HEK293 (cell line): ENCODE results near the gene ZNF438.
"Not testable (repeated sequence)": the region's sequence is repeated elsewhere in the genome, so short reads cannot be mapped to it uniquely, and the experiment has no call there.

Source experiments
- CTCF ChIA-PET: fragments of 350-600 bp; formaldehyde crosslinking; extraction: SDS; loops from one replicate; lab custom pipeline; 2021; ENCODE audit warnings: antibody characterized with exemption; lab: Yijun Ruan, JAX
- POLR2A ChIA-PET: fragments of 300-600 bp; formaldehyde crosslinking; extraction: SDS; loops from one replicate; lab custom pipeline; 2020; ENCODE audit warnings: antibody characterized with exemption, inconsistent platforms; lab: Yijun Ruan, JAX
- H3K27ac ChIP-seq: fragments of 200-500 bp; sonication (Bioruptor generic); 2 replicates; pipeline ENCODE4 v1.5.1; 2014; ENCODE audit warnings: low read depth, low read length, control low read depth, inconsistent platforms; ENCODE audit errors: extremely low read depth
- H3K36me3 ChIP-seq, 2 experiments: fragments of 200-500 bp in 1 of 2; sonication (Bioruptor generic) in 1 of 2; 1 replicate in 1 of 2; 2 replicates in 1 of 2; pipeline ENCODE4 v1.5.1; 2014 to 2017; ENCODE audit warnings: inconsistent platforms in 2 of 2, low read length in 2 of 2; ENCODE audit not compliant: control insufficient read depth in 2 of 2, insufficient read depth in 1 of 2
- H3K4me1 ChIP-seq: fragments of 200-500 bp; sonication (Bioruptor generic); 2 replicates; pipeline ENCODE4 v1.5.1; 2014; ENCODE audit warnings: mild to moderate bottlenecking, low read length, inconsistent platforms; ENCODE audit not compliant: control insufficient read depth, insufficient read depth
- H3K4me3 ChIP-seq: 2 replicates; pipeline ENCODE4 v1.5.1; 2011; ENCODE audit warnings: low read depth, mild to moderate bottlenecking, control low read depth, low read length, moderate library complexity
- H3K9me3 ChIP-seq: fragments of 200-500 bp; sonication (Bioruptor generic); 2 replicates; pipeline ENCODE4 v1.5.1; 2014; ENCODE audit warnings: low read depth, low read length, inconsistent platforms; ENCODE audit not compliant: control insufficient read depth, insufficient read depth
- EGR2 ChIP-seq: fragments of 450-650 bp; formaldehyde crosslinking; IDR thresholded peaks from 2 replicates; pipeline ENCODE4 v1.5.1; 2016; ENCODE audit warnings: low read depth, missing biosample characterization, missing genetic modification characterization
- KLF9 ChIP-seq: fragments of 450-650 bp; formaldehyde crosslinking; IDR thresholded peaks from 2 replicates; pipeline ENCODE4 v1.5.1; 2016; ENCODE audit warnings: missing biosample characterization, missing genetic modification characterization, low read depth
- SALL2 ChIP-seq: fragments of 450-650 bp; formaldehyde crosslinking; IDR thresholded peaks from 2 replicates; pipeline ENCODE4 v1.5.0; 2017; ENCODE audit warnings: missing biosample characterization, mild to moderate bottlenecking, missing genetic modification characterization, borderline replicate concordance
- TRIM28 ChIP-seq: IDR thresholded peaks from 2 replicates; pipeline ENCODE4 v1.6.1; 2011; ENCODE audit warnings: low read length, control low read depth, borderline replicate concordance
- YY1 ChIP-seq: fragments of 450-650 bp; formaldehyde crosslinking; IDR thresholded peaks from 2 replicates; pipeline ENCODE4 v1.5.1; 2018; ENCODE audit warnings: missing biosample characterization, missing genetic modification characterization
- ZBTB1 ChIP-seq: fragments of 450-650 bp; formaldehyde crosslinking; IDR thresholded peaks from 2 replicates; pipeline ENCODE4 v1.5.1; 2016; ENCODE audit warnings: missing biosample characterization, missing genetic modification characterization
- ZBTB20 ChIP-seq: fragments of 450-650 bp; formaldehyde crosslinking; IDR thresholded peaks from 2 replicates; pipeline ENCODE4 v1.5.1; 2016; ENCODE audit warnings: missing biosample characterization, missing genetic modification characterization
- ZBTB6 ChIP-seq: fragments of 450-650 bp; formaldehyde crosslinking; IDR thresholded peaks from 2 replicates; pipeline ENCODE4 v1.5.1; 2017; ENCODE audit warnings: missing biosample characterization, missing genetic modification characterization
- ZNF221 ChIP-seq: fragments of 450-650 bp; formaldehyde crosslinking; IDR thresholded peaks from 2 replicates; pipeline ENCODE4 v1.5.1; 2017; ENCODE audit warnings: missing biosample characterization, missing genetic modification characterization, borderline replicate concordance
- ZNF266 ChIP-seq: fragments of 450-650 bp; formaldehyde crosslinking; IDR thresholded peaks from 2 replicates; pipeline ENCODE4 v1.5.1; 2016; ENCODE audit warnings: missing biosample characterization, missing genetic modification characterization, low read depth
- ZNF426 ChIP-seq: fragments of 450-650 bp; formaldehyde crosslinking; IDR thresholded peaks from 2 replicates; pipeline ENCODE4 v1.5.1; 2017; ENCODE audit warnings: missing biosample characterization, missing genetic modification characterization, mild to moderate bottlenecking, inconsistent platforms, moderate library complexity
- ZNF654 ChIP-seq: fragments of 450-650 bp; formaldehyde crosslinking; IDR thresholded peaks from 2 replicates; pipeline ENCODE4 v1.5.1; 2016; ENCODE audit warnings: low read depth, missing biosample characterization, missing genetic modification characterization
- ZNF830 ChIP-seq: fragments of 450-650 bp; IDR thresholded peaks from 2 replicates; pipeline ENCODE4 v1.5.0; 2018; ENCODE audit warnings: missing biosample characterization, missing genetic modification characterization, low read depth, mild to moderate bottlenecking, moderate library complexity
- ZSCAN4 ChIP-seq: fragments of 450-650 bp; formaldehyde crosslinking; IDR thresholded peaks from 2 replicates; pipeline ENCODE4 v1.5.1; 2017; ENCODE audit warnings: missing biosample characterization, missing genetic modification characterization
- TF ChIP-seq, protein P1 (sequence below): fragments of 450-650 bp; formaldehyde crosslinking; IDR thresholded peaks from 2 replicates; pipeline ENCODE4; 2016; ENCODE audit warnings: missing biosample characterization, missing genetic modification characterization
- TF ChIP-seq, protein P2 (sequence below): fragments of 450-650 bp; formaldehyde crosslinking; IDR thresholded peaks from 2 replicates; pipeline ENCODE4 v1.5.1; 2016; ENCODE audit warnings: missing biosample characterization, missing genetic modification characterization

Gene ZNF438

GRCh38 chr10:30935078-30935477 lies 96.6 kb downstream of the ZNF438 start:
- TF ChIP-seq TRIM28 (peak; percentile 71; the same call in 1 of the 2 replicates), SALL2 (tag by site-specific recombination) (no peak)
- CTCF ChIA-PET, result no interaction called here

DNA sequence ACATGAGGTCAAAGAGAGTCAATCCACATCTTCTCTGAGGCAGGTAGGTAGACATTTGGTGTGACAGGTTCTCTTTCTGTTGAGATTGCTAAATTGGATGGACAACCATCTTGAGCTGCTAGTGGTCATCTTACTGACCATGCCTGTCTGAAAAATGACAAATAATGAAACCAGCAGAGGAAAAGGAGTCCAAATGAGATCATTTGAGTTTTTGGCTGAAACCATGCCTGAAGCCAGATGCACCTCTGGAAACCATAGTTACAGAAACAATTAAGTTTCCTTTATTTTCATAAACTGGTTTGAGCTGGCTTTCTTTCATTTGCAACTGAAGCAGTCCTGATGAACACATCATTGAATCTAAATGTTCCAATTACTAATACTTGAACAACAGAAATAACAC lies 100.6 kb downstream of the ZNF438 start:
- POLR2A ChIA-PET, result no interaction called here
- CTCF ChIA-PET, result no interaction called here

More at GRCh38 chr10:30935078-30935477, 96.6 kb downstream of the ZNF438 start:
- no peaks in the 10 kb centered on the region for H3K9me3 ChIP-seq
- no peaks in the 10 kb centered on the region for H3K36me3 ChIP-seq
- no peak overlapping the region for H3K27ac ChIP-seq
- H3K4me3 ChIP-seq, result no peak overlapping the region
- H3K4me1 ChIP-seq, result no peaks in the 10 kb centered on the region
- POLR2A ChIA-PET, result no interaction called here

DNA sequence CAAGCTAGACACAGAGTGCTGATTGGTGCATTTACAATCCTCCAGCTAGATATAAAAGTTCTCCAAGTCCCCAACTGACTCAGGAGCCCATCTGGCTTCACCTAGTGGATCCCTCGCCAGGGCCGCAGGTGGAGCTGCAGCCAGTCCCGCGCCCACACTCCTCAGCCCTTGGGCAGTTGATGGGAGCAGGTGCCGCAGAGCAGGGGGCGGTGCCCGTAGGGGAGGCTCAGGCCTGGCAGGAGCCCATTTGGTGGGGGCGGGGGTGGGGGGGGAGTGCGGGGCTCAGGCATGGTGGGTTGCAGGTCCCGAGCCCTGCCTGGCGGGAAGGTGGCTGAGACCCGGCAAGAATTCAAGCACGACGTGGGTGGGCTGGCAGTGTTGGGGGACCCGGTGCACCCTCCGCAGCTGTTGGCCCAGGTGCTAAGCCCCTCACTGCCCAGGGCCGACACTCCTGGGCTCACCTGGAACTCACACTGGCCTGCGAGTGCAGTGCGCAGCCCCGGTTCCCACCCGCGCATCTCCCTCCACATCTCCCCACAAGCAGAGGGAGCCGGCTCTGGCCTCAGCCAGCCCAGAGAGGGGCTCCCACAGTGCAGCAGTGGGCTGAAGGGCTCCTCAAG lies 101.7 kb downstream of the ZNF438 start:
- H3K9me3 ChIP-seq, result no peaks in the 10 kb centered on the region
- H3K36me3 ChIP-seq, result no peaks in the 10 kb centered on the region
- H3K27ac ChIP-seq, result no peak overlapping the region
- TF ChIP-seq, protein P1, sequence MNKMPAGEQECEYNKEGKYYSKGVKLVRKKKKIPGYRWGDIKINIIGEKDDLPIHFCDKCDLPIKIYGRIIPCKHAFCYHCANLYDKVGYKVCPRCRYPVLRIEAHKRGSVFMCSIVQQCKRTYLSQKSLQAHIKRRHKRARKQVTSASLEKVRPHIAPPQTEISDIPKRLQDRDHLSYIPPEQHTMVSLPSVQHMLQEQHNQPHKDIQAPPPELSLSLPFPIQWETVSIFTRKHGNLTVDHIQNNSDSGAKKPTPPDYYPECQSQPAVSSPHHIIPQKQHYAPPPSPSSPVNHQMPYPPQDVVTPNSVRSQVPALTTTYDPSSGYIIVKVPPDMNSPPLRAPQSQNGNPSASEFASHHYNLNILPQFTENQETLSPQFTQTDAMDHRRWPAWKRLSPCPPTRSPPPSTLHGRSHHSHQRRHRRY, result no peak
- no peak for TF ChIP-seq ZNF830
- no peak for TF ChIP-seq ZBTB1 (tag by site-specific recombination)
- TF ChIP-seq ZNF426 (tag by site-specific recombination), result no peak
- no peak for TF ChIP-seq YY1
- no peak for TF ChIP-seq ZBTB6 (tag by site-specific recombination)
- no peak for TF ChIP-seq ZBTB20 (tag by site-specific recombination)
- no peak for TF ChIP-seq ZSCAN4 (tag by site-specific recombination)
- H3K4me3 ChIP-seq, result no peak overlapping the region
- no peaks in the 10 kb centered on the region for H3K4me1 ChIP-seq
- POLR2A ChIA-PET, result no interaction called here
- CTCF ChIA-PET, result no interaction called here

More for the DNA sequence above, 100.6 kb downstream of the ZNF438 start:
- Histone ChIP-seq H3K4me1 (no peaks in the 10 kb centered on the region), H3K9me3 (no peaks in the 10 kb centered on the region), H3K4me3 (no peak overlapping the region), H3K27ac (no peak overlapping the region), H3K36me3 (no peaks in the 10 kb centered on the region)
- no peak for TF ChIP-seq ZNF266
- no peak for TF ChIP-seq EGR2
- no peak for TF ChIP-seq ZNF221
- no peak for TF ChIP-seq ZNF654 (tag by site-specific recombination)
- TF ChIP-seq KLF9 (tag by site-specific recombination), result no peak
- TF ChIP-seq, protein P2, sequence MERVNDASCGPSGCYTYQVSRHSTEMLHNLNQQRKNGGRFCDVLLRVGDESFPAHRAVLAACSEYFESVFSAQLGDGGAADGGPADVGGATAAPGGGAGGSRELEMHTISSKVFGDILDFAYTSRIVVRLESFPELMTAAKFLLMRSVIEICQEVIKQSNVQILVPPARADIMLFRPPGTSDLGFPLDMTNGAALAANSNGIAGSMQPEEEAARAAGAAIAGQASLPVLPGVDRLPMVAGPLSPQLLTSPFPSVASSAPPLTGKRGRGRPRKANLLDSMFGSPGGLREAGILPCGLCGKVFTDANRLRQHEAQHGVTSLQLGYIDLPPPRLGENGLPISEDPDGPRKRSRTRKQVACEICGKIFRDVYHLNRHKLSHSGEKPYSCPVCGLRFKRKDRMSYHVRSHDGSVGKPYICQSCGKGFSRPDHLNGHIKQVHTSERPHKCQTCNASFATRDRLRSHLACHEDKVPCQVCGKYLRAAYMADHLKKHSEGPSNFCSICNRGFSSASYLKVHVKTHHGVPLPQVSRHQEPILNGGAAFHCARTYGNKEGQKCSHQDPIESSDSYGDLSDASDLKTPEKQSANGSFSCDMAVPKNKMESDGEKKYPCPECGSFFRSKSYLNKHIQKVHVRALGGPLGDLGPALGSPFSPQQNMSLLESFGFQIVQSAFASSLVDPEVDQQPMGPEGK (tag by site-specific recombination), result no peak

GRCh38 chr10:30929311-30929729 lies 102.3 kb downstream of the ZNF438 start:
- H3K4me3 ChIP-seq, H3K9me3 ChIP-seq, H3K4me1 ChIP-seq, CTCF ChIA-PET, H3K36me3 ChIP-seq, H3K27ac ChIP-seq, POLR2A ChIA-PET: not testable (repeated sequence)
